OCI-LY7 (cell line): ENCODE measurements around the gene TRDN. TPM values are rescaled to one million over a fixed set of nuclear protein-coding genes. Genes with fewer than 3 reads are reported as not detected.

Experiments
- BruUV-seq: library from RNA; stranded (reverse); fragments of 400-500 nt; replicated peaks from 2 replicates; lab custom pipeline; 2021; lab: Mats Ljungman, UMichigan
- CTCF ChIA-PET: fragments of 300-600 bp; sonication (Branson Sonifier 250); formaldehyde crosslinking; loops from one replicate; lab custom pipeline; 2022; ENCODE audit warnings: antibody characterized with exemption; ENCODE audit not compliant: unreplicated experiment; lab: Charles Lee
- POLR2A ChIA-PET: fragments of 300-600 bp; sonication (Branson Sonifier 250); formaldehyde crosslinking; loops from one replicate; lab custom pipeline; 2022; ENCODE audit warnings: antibody characterized with exemption; lab: Charles Lee
- DNase-seq: peaks from one replicate; pipeline ENCODE4 v3.0.0-alpha.2; 2015; ENCODE audit warnings: low spot score
- H2AFZ ChIP-seq: fragments of 200-600 bp; sonication (generic), shearing (Covaris generic); 2 replicates; pipeline ENCODE4 v1.6.1; 2014; ENCODE audit warnings: mild to moderate bottlenecking, antibody characterized with exemption, low read length, moderate library complexity
- H3K27ac ChIP-seq: fragments of 200-600 bp; sonication (generic); 2 replicates; pipeline ENCODE4 v1.5.1; 2014; ENCODE audit warnings: mixed run types, low read depth, mild to moderate bottlenecking, moderate library complexity, low read length, inconsistent platforms; ENCODE audit not compliant: poor library complexity, severe bottlenecking
- H3K36me3 ChIP-seq: fragments of 200-600 bp; sonication (generic); 2 replicates; pipeline ENCODE4 v1.6.1; 2014; ENCODE audit warnings: mild to moderate bottlenecking, antibody characterized with exemption, low read length, moderate library complexity, mixed read lengths; ENCODE audit not compliant: insufficient read depth
- H3K4me1 ChIP-seq: fragments of 200-600 bp; sonication (generic); 2 replicates; pipeline ENCODE4 v1.5.1; 2014; ENCODE audit warnings: mild to moderate bottlenecking, low read length; ENCODE audit not compliant: insufficient read depth, poor library complexity, severe bottlenecking
- H3K4me2 ChIP-seq: fragments of 200-600 bp; sonication (generic); 2 replicates; pipeline ENCODE4 v1.6.1; 2014; ENCODE audit warnings: mild to moderate bottlenecking, low read length
- H3K4me3 ChIP-seq: fragments of 200-600 bp; sonication (generic); 2 replicates; pipeline ENCODE4 v1.5.1; 2014; ENCODE audit warnings: mild to moderate bottlenecking, low read depth, low read length; ENCODE audit not compliant: poor library complexity, severe bottlenecking
- H3K79me2 ChIP-seq: fragments of 200-600 bp; sonication (generic); 2 replicates; pipeline ENCODE4 v1.6.1; 2016; ENCODE audit warnings: low read depth, mild to moderate bottlenecking, low read length, moderate library complexity, mixed read lengths; ENCODE audit not compliant: insufficient read depth
- H3K9me2 ChIP-seq: fragments of 200-600 bp; sonication (generic); 2 replicates; pipeline ENCODE4 v1.6.1; 2016; ENCODE audit warnings: mild to moderate bottlenecking, low read length, mixed read lengths; ENCODE audit not compliant: insufficient read depth
- H3K9me3 ChIP-seq: fragments of 200-600 bp; sonication (generic); 2 replicates; pipeline ENCODE4 v1.6.1; 2014; ENCODE audit warnings: mild to moderate bottlenecking, mixed run types, low read length, mixed read lengths
- H4K20me1 ChIP-seq: fragments of 200-600 bp; sonication (generic); 2 replicates; pipeline ENCODE4 v1.6.1; 2014; ENCODE audit warnings: mild to moderate bottlenecking, antibody characterized with exemption, low read length, moderate library complexity, mixed read lengths; ENCODE audit not compliant: insufficient read depth
- CTCF ChIP-seq: fragments of 200-600 bp; sonication (generic); conservative IDR thresholded peaks from 2 replicates; pipeline ENCODE4 v1.5.1; 2014; ENCODE audit warnings: mild to moderate bottlenecking, antibody characterized with exemption, low read length, moderate library complexity, mixed read lengths
- EZH2phosphoT487 ChIP-seq: fragments of 200-600 bp; sonication (generic); IDR thresholded peaks from 2 replicates; pipeline ENCODE4 v1.6.1; 2018; ENCODE audit warnings: low read depth, borderline replicate concordance, mild to moderate bottlenecking, mixed run types, antibody characterized with exemption, low read length, moderate library complexity, mixed read lengths
- intact Hi-C: fragments of 100-400 bp; cut with micrococcal nuclease; formaldehyde crosslinking; loops from one replicate; pipeline ENCODE4 v1.10.0; 2022; ENCODE audit not compliant: unreplicated experiment
- total RNA-seq, 2 experiments: library from RNA; depleted of rRNA in 1 of 2; stranded (reverse); fragments of >200 nt in 1 of 2; shearing (Covaris generic) in 1 of 2; gene quantifications; 2 replicates each; pipeline ENCODE4 v1.2.3, GENCODE V29; 2014 to 2022

The TRDN gene
- total RNA-seq, 2 experiments from 2014 or later: not detected

GRCh38 chr6:123515715-123516114, 121.0 kb downstream of the TRDN start:
- no peak overlapping the region for H3K27ac ChIP-seq
- ChIA-PET POLR2A (no interaction called here), CTCF (no interaction called here)
- BruUV-seq: no TSS peak
- H3K79me2 ChIP-seq: no peaks in the 10 kb centered on the region
- no peaks in the 10 kb centered on the region for H3K9me3 ChIP-seq
- intact Hi-C loops: no loop called here
- no peaks in the 10 kb centered on the region for H3K36me3 ChIP-seq
- TF ChIP-seq CTCF: no peak
- TF ChIP-seq EZH2phosphoT487: no peak
- no peaks in the 10 kb centered on the region for H4K20me1 ChIP-seq
- no peaks in the 10 kb centered on the region for H3K9me2 ChIP-seq
- DNase-seq: no peak
- no peaks in the 10 kb centered on the region for H3K4me1 ChIP-seq
- no peak overlapping the region for H2AFZ ChIP-seq
- H3K4me2 ChIP-seq: no peak overlapping the region
- H3K4me3 ChIP-seq: no peak overlapping the region

GRCh38 chr6:123509112-123509511, 127.6 kb downstream of the TRDN start:
- Histone ChIP-seq H3K79me2 (no peaks in the 10 kb centered on the region), H3K27ac (no peak overlapping the region), H3K36me3 (no peaks in the 10 kb centered on the region), H3K4me2 (no peak overlapping the region), H3K9me2 (no peaks in the 10 kb centered on the region), H2AFZ (no peak overlapping the region), H4K20me1 (no peaks in the 10 kb centered on the region), H3K9me3 (no peaks in the 10 kb centered on the region), H3K4me3 (no peak overlapping the region), H3K4me1 (no peaks in the 10 kb centered on the region)
- intact Hi-C loops: no loop called here
- ChIA-PET POLR2A (no interaction called here), CTCF (no interaction called here)
- no peak for TF ChIP-seq CTCF
- TF ChIP-seq EZH2phosphoT487: no peak
- BruUV-seq: no TSS peak
- DNase-seq: no peak

GRCh38 chr6:123508290-123508689, 128.5 kb downstream of the TRDN start:
- Histone ChIP-seq H3K4me2 (no peak overlapping the region), H3K9me3 (no peaks in the 10 kb centered on the region), H3K9me2 (no peaks in the 10 kb centered on the region), H3K27ac (no peak overlapping the region), H3K4me3 (no peak overlapping the region), H3K36me3 (no peaks in the 10 kb centered on the region), H4K20me1 (no peaks in the 10 kb centered on the region), H2AFZ (no peak overlapping the region), H3K4me1 (no peaks in the 10 kb centered on the region), H3K79me2 (no peaks in the 10 kb centered on the region)
- TF ChIP-seq EZH2phosphoT487 (no peak), CTCF (no peak)
- ChIA-PET CTCF (no interaction called here), POLR2A (interaction anchor here (1.3 kb wide), 1 partner anchor 10 kb away, joined by 3 read pairs; no protein-coding TSS in a partner anchor)
- no peak for DNase-seq
- no TSS peak for BruUV-seq
- intact Hi-C loops: no loop called here
